ENCODE measurements around the gene THAP7.

The THAP7 gene

DNA sequence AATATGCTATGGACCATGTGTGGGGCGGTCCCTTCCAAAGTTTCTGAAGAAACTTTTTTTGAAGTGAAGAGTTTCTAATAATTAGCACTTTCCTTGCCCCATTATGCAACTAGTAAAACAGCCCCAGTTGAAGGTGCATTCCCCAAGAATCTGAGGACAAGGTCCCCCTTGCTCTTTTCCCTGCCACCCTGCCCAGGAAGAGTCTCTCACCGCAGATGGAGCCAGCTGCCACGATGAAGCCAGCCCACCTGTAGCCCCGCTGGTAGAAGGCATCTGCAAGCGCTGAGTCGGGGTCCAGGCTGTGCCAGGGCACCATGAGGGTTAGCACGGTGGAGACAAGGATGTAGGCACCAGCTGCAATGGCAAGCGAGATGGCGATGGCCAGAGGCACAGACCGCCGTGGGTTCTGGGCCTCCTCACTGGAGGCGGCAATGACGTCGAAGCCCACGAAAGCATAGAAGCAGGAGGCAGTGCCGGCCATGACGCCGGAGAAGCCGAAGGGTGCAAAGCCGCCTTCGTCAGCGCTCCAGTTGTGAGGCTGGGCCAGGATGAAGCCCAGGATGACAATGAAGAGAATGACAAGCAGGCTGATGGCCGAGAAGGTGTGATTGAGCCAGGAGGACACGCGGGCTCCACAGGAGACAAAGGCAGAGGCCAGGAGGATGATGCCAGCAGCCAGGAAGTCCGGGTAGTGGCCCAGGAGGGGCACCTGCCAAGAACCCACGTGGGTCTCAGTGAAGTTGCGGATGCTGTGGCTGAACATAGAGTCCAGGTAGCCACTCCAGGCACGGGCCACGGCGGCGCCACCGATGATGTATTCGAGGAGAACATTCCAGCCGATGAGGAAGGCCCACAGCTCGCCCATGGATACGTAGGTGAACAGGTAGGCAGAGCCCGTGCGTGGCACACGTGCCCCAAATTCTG is 29.0 kb upstream of the THAP7 start:
- no peak for DNase-seq

DNA sequence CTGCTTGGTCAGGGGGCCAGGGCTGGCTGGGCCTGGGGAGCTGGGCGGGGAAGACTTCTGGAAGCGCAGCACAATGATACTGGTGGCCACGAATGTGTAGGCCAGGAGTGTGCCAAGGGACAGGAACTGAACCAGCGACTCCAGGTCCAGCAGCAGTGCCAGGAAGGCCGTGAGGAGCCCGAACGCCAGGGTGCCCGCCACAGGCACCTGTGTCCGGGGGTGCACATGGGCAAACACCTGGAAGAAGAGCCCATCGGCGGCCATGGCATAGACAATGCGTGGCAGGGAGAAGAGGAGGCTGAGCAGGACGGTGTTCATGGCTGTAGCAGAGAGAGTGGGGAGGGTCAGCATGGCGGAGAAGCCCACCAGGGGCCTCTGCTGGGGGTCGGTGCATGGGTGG is 28.1 kb upstream of the THAP7 start:
- no peak for DNase-seq

- no peak for DNase-seq
Observed at GRCh38 chr22:21029486-21030025, 27.6 kb upstream of the THAP7 start.

DNA sequence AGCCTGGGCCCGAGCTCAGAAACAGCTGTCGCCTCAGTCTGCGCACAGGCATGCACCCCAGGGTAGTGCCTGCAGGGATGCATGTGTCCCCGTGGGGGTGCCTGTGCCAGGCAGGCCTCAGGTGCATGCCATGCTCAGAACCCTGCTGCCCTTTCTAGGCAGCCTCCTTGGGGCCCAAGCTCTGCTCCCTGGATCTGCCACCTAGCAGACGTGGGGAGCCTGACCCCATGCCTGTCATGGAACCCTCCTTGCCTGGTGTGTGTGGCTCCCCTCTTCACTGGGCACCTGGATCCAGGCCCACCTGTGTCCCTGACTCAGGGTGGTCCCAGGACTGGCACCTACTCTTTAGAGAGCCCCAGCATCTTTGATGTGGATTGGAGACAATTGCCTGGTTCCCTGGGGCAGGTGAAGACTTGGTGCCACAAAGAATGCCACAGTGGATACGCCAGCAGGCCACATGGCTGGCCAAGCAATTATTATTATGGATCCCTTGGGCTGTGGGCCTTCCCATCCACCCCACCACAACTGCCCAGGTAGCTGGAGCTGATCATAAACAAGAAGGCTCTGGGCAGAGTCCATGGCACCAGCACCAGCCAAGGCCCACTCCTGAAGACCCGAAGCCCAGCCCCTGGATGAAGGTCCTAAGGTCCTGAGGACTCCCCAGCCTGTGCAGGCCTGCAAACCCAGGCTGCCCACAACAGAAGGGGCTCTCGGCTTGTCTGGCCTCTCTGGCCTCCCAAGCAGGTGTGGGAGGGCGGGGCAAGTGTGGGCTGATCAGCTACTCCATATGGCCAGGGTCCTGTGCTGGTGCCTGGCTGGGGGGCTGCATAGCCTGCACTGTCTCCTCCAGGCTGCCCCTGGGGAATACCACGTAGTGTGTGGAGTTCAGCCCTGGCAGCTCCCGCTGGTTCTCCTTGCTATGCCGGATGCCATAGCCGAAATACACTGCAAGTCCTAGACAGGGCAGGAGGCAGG is 26.6 kb upstream of the THAP7 start:
- no peak for DNase-seq

GRCh38 chr22:21026783-21027692 is 25.1 kb upstream of the THAP7 start:
- no peak for DNase-seq

GRCh38 chr22:21025763-21026755 is 24.1 kb upstream of the THAP7 start:
- no peak for DNase-seq

DNA sequence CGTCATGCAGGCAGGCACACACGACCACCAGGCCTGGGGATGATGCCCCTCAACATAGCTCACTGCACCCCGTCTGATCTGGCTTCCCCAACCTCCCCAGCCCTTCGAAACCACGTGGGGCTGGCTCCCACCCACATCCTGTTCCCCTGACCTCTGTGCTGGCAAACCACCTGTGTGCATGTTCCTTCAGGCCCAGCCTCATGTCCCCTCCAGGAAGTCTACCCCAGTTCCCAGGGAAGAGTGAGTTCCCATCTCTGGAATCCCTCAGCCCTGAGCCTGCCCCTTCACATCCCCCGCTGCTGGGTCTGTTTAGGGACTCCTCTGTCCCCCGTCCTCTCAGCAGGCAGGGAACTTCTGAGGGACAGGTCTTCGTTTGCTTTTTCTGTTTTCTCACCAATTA is 23.3 kb upstream of the THAP7 start:
- no peak for DNase-seq

DNA sequence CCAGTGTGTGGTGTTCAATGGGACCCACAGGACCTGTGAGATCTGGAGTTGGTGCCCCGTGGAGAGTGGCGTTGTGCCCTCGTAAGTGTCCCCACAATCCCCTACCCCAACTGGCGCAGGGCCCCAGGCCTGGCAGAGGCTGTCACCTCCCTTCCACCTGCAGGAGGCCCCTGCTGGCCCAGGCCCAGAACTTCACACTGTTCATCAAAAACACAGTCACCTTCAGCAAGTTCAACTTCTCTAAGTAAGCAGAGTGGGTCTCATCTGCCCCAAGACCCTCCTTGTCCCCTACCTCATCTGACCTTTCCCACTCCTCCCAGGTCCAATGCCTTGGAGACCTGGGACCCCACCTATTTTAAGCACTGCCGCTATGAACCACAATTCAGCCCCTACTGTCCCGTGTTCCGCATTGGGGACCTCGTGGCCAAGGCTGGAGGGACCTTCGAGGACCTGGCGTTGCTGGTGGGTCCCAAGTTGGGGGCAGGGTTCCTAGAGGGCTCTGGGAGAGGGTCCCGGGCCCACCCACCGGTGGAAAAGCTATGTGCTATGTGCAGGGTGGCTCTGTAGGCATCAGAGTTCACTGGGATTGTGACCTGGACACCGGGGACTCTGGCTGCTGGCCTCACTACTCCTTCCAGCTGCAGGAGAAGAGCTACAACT is 21.2 kb upstream of the THAP7 start:
- DNase-seq: no peak

- no peak for DNase-seq
Observed at GRCh38 chr22:21022507-21022906, 20.6 kb upstream of the THAP7 start.

- DNase-seq: no peak
Observed at GRCh38 chr22:21020802-21021429, 19.0 kb upstream of the THAP7 start.

GRCh38 chr22:21018314-21018713 is 16.4 kb upstream of the THAP7 start:
- DNase-seq: no peak

DNA sequence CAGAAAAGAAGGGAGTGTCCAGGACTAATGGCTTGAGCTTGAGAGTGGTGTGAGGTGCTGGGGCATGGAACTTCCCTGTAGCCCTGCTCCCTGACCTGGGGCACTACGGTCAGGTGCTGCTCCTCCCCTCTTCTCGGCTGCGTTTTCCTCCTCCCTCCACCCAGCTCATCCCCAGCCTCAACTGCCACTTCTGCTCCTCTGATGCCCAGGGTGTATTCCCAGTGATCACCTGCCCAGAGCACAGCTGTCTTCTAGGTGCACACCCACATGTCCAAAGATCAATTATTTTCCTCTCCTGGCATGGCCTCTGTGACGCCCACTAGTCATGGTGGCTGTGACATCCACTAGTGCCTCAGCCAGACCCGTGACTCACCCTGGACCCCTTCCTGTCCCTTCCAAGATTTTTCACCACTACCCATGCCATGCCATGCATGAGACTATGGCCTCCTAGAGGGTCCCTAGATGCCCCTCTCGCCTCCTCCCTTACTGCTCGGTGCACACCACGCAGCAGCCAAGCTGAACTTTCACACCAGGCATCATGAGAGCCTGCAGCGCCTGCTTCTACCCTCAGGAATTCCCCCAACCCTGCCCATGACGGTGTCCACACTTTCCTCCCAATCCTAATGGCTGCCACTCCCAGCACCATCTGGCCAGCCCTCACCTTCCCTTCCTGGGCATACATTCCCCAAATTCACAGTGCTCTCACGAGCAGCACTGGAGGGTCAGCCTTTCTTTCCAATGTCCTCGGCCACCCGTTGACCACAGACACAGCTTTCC is 14.9 kb upstream of the THAP7 start:
- DNase-seq: no peak

GRCh38 chr22:21015466-21016006 is 13.6 kb upstream of the THAP7 start:
- no peak for DNase-seq

DNA sequence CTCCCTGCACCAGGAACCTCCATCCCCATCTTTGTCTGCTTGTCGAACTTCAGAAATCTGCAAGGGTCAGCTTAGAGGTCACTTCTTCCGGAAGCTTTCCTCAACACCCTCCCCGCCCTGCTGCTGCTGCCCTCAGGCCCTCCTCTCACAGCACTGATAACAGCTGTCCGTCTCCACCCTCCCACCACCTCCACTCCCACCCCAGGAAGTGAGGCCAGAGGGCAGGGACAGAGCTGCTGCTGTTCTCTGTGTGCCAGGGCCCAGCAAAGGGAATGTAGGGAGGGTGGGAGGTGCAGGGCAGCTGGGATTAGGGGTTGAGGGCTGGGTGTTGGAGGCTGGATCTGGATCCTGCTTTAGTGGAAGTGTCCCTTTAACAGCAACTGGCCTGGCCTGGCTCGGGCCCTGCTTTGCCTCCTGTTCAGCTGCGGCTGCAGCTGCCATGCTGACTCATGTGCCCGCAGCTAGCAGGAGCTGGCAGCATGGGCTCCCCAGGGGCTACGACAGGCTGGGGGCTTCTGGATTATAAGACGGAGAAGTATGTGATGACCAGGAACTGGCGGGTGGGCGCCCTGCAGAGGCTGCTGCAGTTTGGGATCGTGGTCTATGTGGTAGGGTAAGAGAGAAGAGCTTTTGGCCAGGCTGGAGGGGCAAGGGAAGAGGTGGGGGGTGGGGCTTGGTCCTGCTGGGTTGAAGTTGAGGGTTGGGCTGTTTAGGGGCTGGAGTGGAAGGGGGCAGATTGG is 13.0 kb upstream of the THAP7 start, which contains the start of gene P2RX6:
TSS of gene P2RX6 (plus strand) at position 440 of the 740 bp plus-strand sequence. CDS start at position 450, 10 bp downstream.
- no peak for DNase-seq

- peak; percentile 97 for DNase-seq
Observed at GRCh38 chr22:21014202-21014725, 12.3 kb upstream of the THAP7 start.

DNA sequence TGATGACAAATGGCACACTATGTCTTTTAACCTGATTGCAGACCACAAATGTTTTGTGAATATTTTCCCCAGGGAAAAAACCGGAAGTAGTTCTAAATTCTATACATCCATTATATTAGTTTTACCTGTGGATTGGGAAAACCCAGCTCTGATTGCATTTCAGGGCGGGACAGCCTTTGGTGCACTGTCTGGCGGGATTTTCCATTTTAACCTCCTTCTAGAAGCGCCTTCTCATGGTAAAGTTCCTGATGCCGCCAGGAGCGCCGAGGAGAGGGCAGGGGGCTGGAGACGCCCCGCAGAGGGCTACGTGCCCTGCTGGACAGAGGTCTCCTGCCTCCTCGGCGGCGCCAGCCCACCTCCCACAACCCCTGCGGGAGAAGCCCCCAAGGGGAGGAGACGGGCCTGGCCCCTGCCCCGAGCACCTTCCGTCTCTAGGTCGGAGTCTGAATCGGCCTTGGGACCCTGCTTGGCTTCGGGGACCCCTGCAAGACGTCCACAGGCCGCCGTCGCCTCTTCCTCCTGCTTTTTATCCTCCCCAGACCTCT is 11.8 kb upstream of the THAP7 start:
- DNase-seq: no peak
